Measurements from ENCODE around the gene HIPK2.

Gene HIPK2

GRCh38 chr7:139768249-139768824 lies 9.5 kb downstream of the HIPK2 start:
- Histone ChIP-seq H3K27ac (no peak overlapping the region), H3K9ac (ENCODE audit: insufficient read length) (no peak overlapping the region), H3K9me3 (ENCODE audit: low read depth, low read length) (no peaks in the 10 kb centered on the region), H3K36me3 (ENCODE audit: insufficient read depth, low read length) (no peaks in the 10 kb centered on the region), H3K4me3 (no peak overlapping the region)
- DNase-seq (ENCODE audit: low read depth, low spot score): no peak
- TF ChIP-seq EZH2 (IDR thresholded peaks at IDR 0.05) (no peak), FOXP2 (optimal IDR thresholded peaks at IDR 0.05; ENCODE audit: control extremely low read depth, extremely low read length, insufficient read depth) (no peak), POLR2AphosphoS5 (IDR thresholded peaks at IDR 0.05; ENCODE audit: borderline replicate concordance, low read depth, low read length) (no peak)

DNA sequence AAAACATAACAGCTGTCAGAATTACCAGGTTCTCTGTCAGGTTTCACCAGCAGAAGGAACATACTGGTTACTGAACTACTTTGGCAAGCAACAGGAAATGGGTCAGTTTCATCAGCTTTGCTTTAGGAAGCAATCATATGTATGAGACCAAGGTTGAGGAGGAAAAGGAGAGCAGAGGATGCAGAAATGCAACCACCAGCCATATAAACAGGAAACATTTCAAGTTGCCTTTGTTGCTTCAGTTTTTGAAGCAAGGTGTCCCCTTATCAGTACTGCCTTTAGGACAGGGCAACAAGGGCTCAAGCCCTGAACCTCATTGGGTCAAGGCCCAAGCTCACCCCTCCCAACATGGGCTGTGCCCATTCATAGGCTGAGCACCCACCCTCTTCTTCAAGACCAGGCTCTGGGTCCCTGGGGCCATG lies 10.2 kb downstream of the HIPK2 start:
- no peak overlapping the region for H3K9ac ChIP-seq (ENCODE audit: insufficient read length)
- no peaks in the 10 kb centered on the region for H3K36me3 ChIP-seq (ENCODE audit: insufficient read depth, low read length)
- TF ChIP-seq POLR2AphosphoS5 (IDR thresholded peaks at IDR 0.05; ENCODE audit: borderline replicate concordance, low read depth, low read length): no peak
- H3K27ac ChIP-seq: no peak overlapping the region
- H3K9me3 ChIP-seq (ENCODE audit: low read depth, low read length): no peaks in the 10 kb centered on the region
- no peak for DNase-seq (ENCODE audit: low read depth, low spot score)
- H3K4me3 ChIP-seq: no peak overlapping the region

DNA sequence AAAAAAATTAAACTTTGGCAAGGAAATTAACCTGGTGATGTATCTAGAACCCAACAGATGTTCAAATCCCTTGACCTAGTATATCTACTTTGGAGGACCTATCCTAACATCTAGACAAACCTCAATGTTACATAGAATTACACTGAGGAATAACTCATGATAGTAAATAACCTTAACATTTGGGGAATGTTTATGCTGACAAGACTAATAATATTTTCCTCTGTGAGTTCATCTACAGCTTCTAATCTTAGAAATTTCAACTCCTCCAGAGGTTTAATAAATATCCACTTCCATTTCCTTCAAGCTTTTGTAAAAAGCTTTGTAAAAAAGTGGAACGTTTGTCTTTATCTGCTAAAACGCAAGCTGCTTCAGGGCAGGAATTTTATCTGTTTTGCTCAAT lies 12.7 kb downstream of the HIPK2 start:
- H3K36me3 ChIP-seq (ENCODE audit: insufficient read depth, low read length): no peaks in the 10 kb centered on the region
- no peak for TF ChIP-seq EZH2 (IDR thresholded peaks at IDR 0.05)
- no peak for TF ChIP-seq FOXP2 (optimal IDR thresholded peaks at IDR 0.05; ENCODE audit: control extremely low read depth, extremely low read length, insufficient read depth)
- TF ChIP-seq POLR2AphosphoS5 (IDR thresholded peaks at IDR 0.05; ENCODE audit: borderline replicate concordance, low read depth, low read length): no peak
- DNase-seq (ENCODE audit: low read depth, low spot score): no peak
- no peak overlapping the region for H3K4me3 ChIP-seq
- H3K9ac ChIP-seq (ENCODE audit: insufficient read length): no peak overlapping the region
- no peaks in the 10 kb centered on the region for H3K9me3 ChIP-seq (ENCODE audit: low read depth, low read length)
- no peak overlapping the region for H3K27ac ChIP-seq

- Histone ChIP-seq H3K36me3 (ENCODE audit: insufficient read depth, low read length) (no peaks in the 10 kb centered on the region), H3K27ac (no peak overlapping the region), H3K9me3 (ENCODE audit: low read depth, low read length) (no peaks in the 10 kb centered on the region), H3K9ac (ENCODE audit: insufficient read length) (no peak overlapping the region), H3K4me3 (no peak overlapping the region)
- no peak for DNase-seq (ENCODE audit: low read depth, low spot score)
- TF ChIP-seq FOXP2 (optimal IDR thresholded peaks at IDR 0.05; ENCODE audit: control extremely low read depth, extremely low read length, insufficient read depth) (no peak), EZH2 (IDR thresholded peaks at IDR 0.05) (no peak), POLR2AphosphoS5 (IDR thresholded peaks at IDR 0.05; ENCODE audit: borderline replicate concordance, low read depth, low read length) (no peak)
Observed at GRCh38 chr7:139763330-139763729, 14.5 kb downstream of the HIPK2 start.

DNA sequence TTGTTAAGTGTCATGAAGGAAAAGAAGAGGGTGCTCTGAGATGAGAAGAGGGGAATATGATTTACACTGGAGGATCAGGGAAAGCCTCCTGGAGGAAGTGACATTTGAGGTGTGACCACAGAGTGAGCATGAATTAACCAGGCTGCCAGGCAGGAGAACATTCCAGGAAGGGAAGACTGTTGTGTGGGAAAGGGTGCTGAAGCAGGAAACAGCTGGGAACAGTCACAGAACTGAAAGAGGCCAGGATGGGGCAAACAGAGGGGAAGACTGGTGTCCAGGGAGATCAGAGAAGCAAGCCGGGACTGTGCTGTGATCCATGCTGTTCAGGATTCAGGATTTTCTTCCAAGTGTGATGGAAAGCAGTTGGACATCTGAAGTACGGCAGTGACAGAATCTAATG lies 14.9 kb downstream of the HIPK2 start:
- no peak overlapping the region for H3K9ac ChIP-seq (ENCODE audit: insufficient read length)
- H3K9me3 ChIP-seq (ENCODE audit: low read depth, low read length): no peaks in the 10 kb centered on the region
- no peak overlapping the region for H3K4me3 ChIP-seq
- no peak overlapping the region for H3K27ac ChIP-seq
- no peak for DNase-seq (ENCODE audit: low read depth, low spot score)
- TF ChIP-seq FOXP2 (optimal IDR thresholded peaks at IDR 0.05; ENCODE audit: control extremely low read depth, extremely low read length, insufficient read depth): no peak
- no peaks in the 10 kb centered on the region for H3K36me3 ChIP-seq (ENCODE audit: insufficient read depth, low read length)

- no peaks in the 10 kb centered on the region for H3K9me3 ChIP-seq (ENCODE audit: low read depth, low read length)
- H3K36me3 ChIP-seq (ENCODE audit: insufficient read depth, low read length): no peaks in the 10 kb centered on the region
- no peak overlapping the region for H3K9ac ChIP-seq (ENCODE audit: insufficient read length)
- no peak overlapping the region for H3K27ac ChIP-seq
- DNase-seq (ENCODE audit: low read depth, low spot score): no peak
- no peak overlapping the region for H3K4me3 ChIP-seq
- TF ChIP-seq FOXP2 (optimal IDR thresholded peaks at IDR 0.05; ENCODE audit: control extremely low read depth, extremely low read length, insufficient read depth) (no peak), POLR2AphosphoS5 (IDR thresholded peaks at IDR 0.05; ENCODE audit: borderline replicate concordance, low read depth, low read length) (no peak), EZH2 (IDR thresholded peaks at IDR 0.05) (no peak)
Observed at GRCh38 chr7:139758388-139758787, 19.4 kb downstream of the HIPK2 start.

GRCh38 chr7:139757968-139758367 lies 19.8 kb downstream of the HIPK2 start:
- Histone ChIP-seq H3K9me3 (ENCODE audit: low read depth, low read length) (no peaks in the 10 kb centered on the region), H3K36me3 (ENCODE audit: insufficient read depth, low read length) (no peaks in the 10 kb centered on the region), H3K4me3 (no peak overlapping the region), H3K27ac (no peak overlapping the region), H3K9ac (ENCODE audit: insufficient read length) (no peak overlapping the region)
- TF ChIP-seq EZH2 (IDR thresholded peaks at IDR 0.05): no peak
- TF ChIP-seq FOXP2 (optimal IDR thresholded peaks at IDR 0.05; ENCODE audit: control extremely low read depth, extremely low read length, insufficient read depth): no peak
- no peak for TF ChIP-seq POLR2AphosphoS5 (IDR thresholded peaks at IDR 0.05; ENCODE audit: borderline replicate concordance, low read depth, low read length)
- no peak for DNase-seq (ENCODE audit: low read depth, low spot score)

DNA sequence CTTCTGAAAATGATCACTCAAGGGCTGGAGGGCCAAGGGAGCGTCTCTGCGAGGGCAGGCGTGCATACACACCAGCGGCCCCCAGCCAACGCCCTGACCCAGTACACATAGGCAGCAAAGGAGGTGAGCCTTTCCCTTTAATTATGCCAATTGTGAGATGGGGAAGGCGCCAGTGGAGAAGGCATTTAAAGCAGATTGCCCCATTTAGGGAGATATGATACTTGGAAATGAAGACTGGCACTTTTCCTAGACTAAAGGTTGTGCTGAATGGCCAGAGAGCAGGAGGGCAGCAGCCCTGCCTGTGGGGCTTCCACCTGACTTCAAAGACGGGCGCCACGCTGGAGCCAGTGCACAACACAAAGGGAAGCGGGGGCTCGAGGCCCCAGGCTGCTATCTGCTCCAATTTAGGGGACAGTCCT lies 24.1 kb downstream of the HIPK2 start:
- no peak overlapping the region for H3K27ac ChIP-seq
- DNase-seq (ENCODE audit: low read depth, low spot score): no peak
- no peak overlapping the region for H3K9ac ChIP-seq (ENCODE audit: insufficient read length)
- no peaks in the 10 kb centered on the region for H3K9me3 ChIP-seq (ENCODE audit: low read depth, low read length)
- no peak overlapping the region for H3K4me3 ChIP-seq
- TF ChIP-seq POLR2AphosphoS5 (IDR thresholded peaks at IDR 0.05; ENCODE audit: borderline replicate concordance, low read depth, low read length) (no peak), FOXP2 (optimal IDR thresholded peaks at IDR 0.05; ENCODE audit: control extremely low read depth, extremely low read length, insufficient read depth) (no peak), EZH2 (IDR thresholded peaks at IDR 0.05) (no peak)
- no peaks in the 10 kb centered on the region for H3K36me3 ChIP-seq (ENCODE audit: insufficient read depth, low read length)

DNA sequence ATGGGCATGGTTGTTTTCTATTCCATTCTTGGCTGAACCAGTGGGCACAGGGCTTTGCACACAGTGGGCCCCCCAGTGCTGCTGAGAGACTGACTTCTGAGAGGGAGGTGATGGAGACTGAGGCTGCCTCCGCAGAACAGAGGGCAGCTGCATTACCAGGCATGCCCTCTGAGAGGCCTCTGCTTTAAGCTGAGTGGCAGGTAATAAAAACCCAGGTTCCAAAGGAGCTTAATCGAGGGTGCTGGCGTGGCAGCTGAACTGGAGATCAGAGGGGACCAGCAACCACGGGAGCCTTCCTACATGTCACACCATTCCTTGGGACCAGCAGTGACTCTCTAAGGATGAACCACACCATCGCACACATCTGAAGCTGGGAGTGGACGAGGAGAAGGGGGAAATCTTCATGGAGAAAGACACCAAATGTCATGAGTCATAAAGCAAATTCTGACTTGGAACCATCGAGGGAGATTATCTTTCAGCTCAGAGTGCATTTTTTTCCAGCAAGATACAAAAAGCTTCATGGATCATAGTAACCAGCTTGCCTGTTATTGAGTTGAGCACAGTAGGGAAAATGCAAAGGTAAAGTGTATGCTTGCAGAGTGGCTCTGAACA lies 24.6 kb downstream of the HIPK2 start:
- TF ChIP-seq POLR2AphosphoS5 (IDR thresholded peaks at IDR 0.05; ENCODE audit: borderline replicate concordance, low read depth, low read length): no peak
- H3K4me3 ChIP-seq: no peak overlapping the region
- H3K27ac ChIP-seq: no peak overlapping the region
- no peak overlapping the region for H3K9ac ChIP-seq (ENCODE audit: insufficient read length)
- H3K36me3 ChIP-seq (ENCODE audit: insufficient read depth, low read length): no peaks in the 10 kb centered on the region
- H3K9me3 ChIP-seq (ENCODE audit: low read depth, low read length): no peaks in the 10 kb centered on the region
- no peak for DNase-seq (ENCODE audit: low read depth, low spot score)
